Neutrophil (primary cell): Measurements from ENCODE around the gene WDR74.

Experiments
- H3K27ac ChIP-seq: fragments of 200-600 bp; sonication (generic); 2 replicates; pipeline ENCODE4 v1.5.1; 2016; ENCODE audit warnings: mild to moderate bottlenecking, moderate library complexity
- H3K27me3 ChIP-seq: fragments of 200-600 bp; sonication (generic); 2 replicates; pipeline ENCODE4 v1.6.0; 2016; ENCODE audit warnings: mild to moderate bottlenecking
- H3K36me3 ChIP-seq: fragments of 200-600 bp; sonication (generic); 2 replicates; pipeline ENCODE4 v1.5.1; 2017
- H3K4me1 ChIP-seq, 2 experiments: fragments of 200-600 bp in 1 of 2; sonication (generic) in 1 of 2; 1 replicate in 1 of 2; 2 replicates in 1 of 2; pipeline versions ENCODE4 v1.5.1 to v1.6.1; 2013 to 2016; ENCODE audit warnings: low read depth in 1 of 2, low read length in 1 of 2, mild to moderate bottlenecking in 1 of 2, moderate library complexity in 1 of 2; ENCODE audit not compliant: control insufficient read depth in 1 of 2, insufficient read depth in 1 of 2
- H3K4me3 ChIP-seq, 2 experiments: fragments of 200-600 bp in 1 of 2; sonication (generic) in 1 of 2; 1 replicate in 1 of 2; 2 replicates in 1 of 2; pipeline ENCODE4 v1.5.1; 2013 to 2016; ENCODE audit warnings: low read depth in 1 of 2, low read length in 1 of 2, mild to moderate bottlenecking in 1 of 2, moderate library complexity in 1 of 2
- H3K9me3 ChIP-seq: fragments of 200-600 bp; sonication (generic); 2 replicates; pipeline ENCODE4 v1.5.1; 2016
- CTCF ChIP-seq: fragments of 200-600 bp; sonication (generic); IDR thresholded peaks from 2 replicates; pipeline ENCODE4 v1.5.1; 2016; ENCODE audit warnings: antibody characterized with exemption

The WDR74 gene

GRCh38 chr11:62839050-62839945 is at the start of gene WDR74:
TSS of gene WDR74 (minus strand) at chr11:62839590. CDS start at chr11:62839570, 20 bp downstream.
- Histone ChIP-seq H3K36me3 (no peaks in the 10 kb centered on the region), H3K27ac (peak within 1 kb of the TSS; percentile 99), H3K27me3 (no peaks in the 10 kb centered on the region), H3K4me3 (peak within 1 kb of the TSS; percentile 89 to 90), H3K4me1 (peaks cover 23 to 38% of the 10 kb centered on the region in 2 experiments), H3K9me3 (no peaks in the 10 kb centered on the region)
- TF ChIP-seq CTCF = peak; percentile 36

GRCh38 chr11:62889126-62889483 is 49.7 kb upstream of the WDR74 start:
- no peaks in the 10 kb centered on the region for H3K9me3 ChIP-seq
- peaks cover 59% of the 10 kb centered on the region for H3K36me3 ChIP-seq
- no peak overlapping the region for H3K27ac ChIP-seq
- TF ChIP-seq CTCF = no peak
- H3K27me3 ChIP-seq = no peaks in the 10 kb centered on the region
- H3K4me3 ChIP-seq = no peak overlapping the region
- H3K4me1 ChIP-seq = no peaks in the 10 kb centered on the region

- Histone ChIP-seq H3K9me3 (no peaks in the 10 kb centered on the region), H3K27me3 (no peaks in the 10 kb centered on the region), H3K4me1 (no peaks in the 10 kb centered on the region), H3K27ac (no peak overlapping the region), H3K36me3 (peaks cover 66% of the 10 kb centered on the region), H3K4me3 (no peak overlapping the region)
- TF ChIP-seq CTCF = no peak
Observed at GRCh38 chr11:62888406-62888805, 49.0 kb upstream of the WDR74 start.

GRCh38 chr11:62885137-62885750 is 45.9 kb upstream of the WDR74 start:
- Histone ChIP-seq H3K27ac (no peak overlapping the region), H3K36me3 (peaks cover 68% of the 10 kb centered on the region), H3K9me3 (no peaks in the 10 kb centered on the region), H3K27me3 (no peaks in the 10 kb centered on the region), H3K4me3 (no peak overlapping the region), H3K4me1 (peaks cover 19 to 21% of the 10 kb centered on the region in 2 experiments)
- TF ChIP-seq CTCF = no peak

GRCh38 chr11:62883673-62884072 is 44.3 kb upstream of the WDR74 start:
- peaks cover 24 to 28% of the 10 kb centered on the region in 2 experiments for H3K4me1 ChIP-seq
- peaks cover 53% of the 10 kb centered on the region for H3K36me3 ChIP-seq
- no peaks in the 10 kb centered on the region for H3K9me3 ChIP-seq
- TF ChIP-seq CTCF = no peak
- H3K27ac ChIP-seq = peak overlapping the region; percentile 89
- H3K4me3 ChIP-seq = no peak overlapping the region
- no peaks in the 10 kb centered on the region for H3K27me3 ChIP-seq
